A673 (cell line): ENCODE data around the gene KCNK7. TPM values are rescaled to one million over a fixed set of nuclear protein-coding genes. Genes with fewer than 3 reads are reported as not detected.
A peak's percentile ranks its signal among the peaks of the same experiment; 100 is the strongest.

Experiments used
- Bru-seq: library from RNA; stranded (reverse); fragments of 400-500 nt; gene quantifications from one replicate; lab custom pipeline; 2021; lab: Mats Ljungman, UMichigan
- BruChase-seq, 2 experiments: library from RNA; stranded (reverse); fragments of 400-500 nt; gene quantifications; one replicate each; lab custom pipeline; 2021; lab: Mats Ljungman, UMichigan
- BruUV-seq: library from RNA; stranded (reverse); fragments of 400-500 nt; replicated peaks from 2 replicates; lab custom pipeline; 2021; lab: Mats Ljungman, UMichigan
- CTCF ChIA-PET: fragments of 300-600 bp; sonication (Branson Sonifier 250); formaldehyde crosslinking; loops from one replicate; lab custom pipeline; 2022; ENCODE audit warnings: antibody characterized with exemption; lab: Charles Lee
- POLR2A ChIA-PET: fragments of 300-600 bp; sonication (Branson Sonifier 250); formaldehyde crosslinking; loops from one replicate; lab custom pipeline; 2022; ENCODE audit warnings: antibody characterized with exemption; ENCODE audit not compliant: low non-redundant PET; lab: Charles Lee
- DNase-seq: peaks from one replicate; pipeline ENCODE4 v3.0.0-alpha.2; 2015; ENCODE audit warnings: low spot score
- H3K27ac ChIP-seq: fragments of 200-600 bp; sonication (generic); 2 replicates; pipeline ENCODE4 v1.5.1; 2016; ENCODE audit warnings: mixed run types, low read depth, mild to moderate bottlenecking, mixed read lengths, antibody characterized with exemption, low read length; ENCODE audit not compliant: poor library complexity, severe bottlenecking
- H3K27me3 ChIP-seq: fragments of 200-600 bp; sonication (generic); replicated peaks from 2 replicates; pipeline ENCODE4 v1.6.1; 2017; ENCODE audit warnings: mixed run types, low read depth, mild to moderate bottlenecking, mixed read lengths, antibody characterized with exemption, low read length; ENCODE audit not compliant: insufficient read depth, poor library complexity
- H3K36me3 ChIP-seq: fragments of 200-600 bp; sonication (generic); 2 replicates; pipeline ENCODE4 v1.6.1; 2016; ENCODE audit warnings: mixed run types, mild to moderate bottlenecking, mixed read lengths, antibody characterized with exemption, low read length; ENCODE audit not compliant: insufficient read depth, poor library complexity, severe bottlenecking
- H3K4me1 ChIP-seq: fragments of 200-600 bp; sonication (generic); 2 replicates; pipeline ENCODE4 v1.6.1; 2017; ENCODE audit warnings: mixed run types, mild to moderate bottlenecking, mixed read lengths, antibody characterized with exemption, low read length; ENCODE audit not compliant: insufficient read depth, poor library complexity, severe bottlenecking
- H3K4me3 ChIP-seq: fragments of 200-600 bp; sonication (generic); 2 replicates; pipeline ENCODE4 v1.5.1; 2016; ENCODE audit warnings: low read depth, mixed run types, mild to moderate bottlenecking, mixed read lengths, low read length; ENCODE audit not compliant: poor library complexity, severe bottlenecking
- H3K9me3 ChIP-seq: fragments of 200-600 bp; sonication (generic); 2 replicates; pipeline ENCODE4 v1.6.1; 2016; ENCODE audit warnings: mixed run types, low read depth, mild to moderate bottlenecking, mixed read lengths, antibody characterized with exemption, low read length; ENCODE audit not compliant: poor library complexity, severe bottlenecking
- CTCF ChIP-seq: fragments of 300-800, 200-600 bp; sonication (generic); conservative IDR thresholded peaks from 2 replicates; pipeline ENCODE4 v1.5.1; 2017; ENCODE audit warnings: low read depth, mild to moderate bottlenecking, antibody characterized with exemption, low read length, moderate library complexity, mixed read lengths
- EZH2 ChIP-seq: fragments of 200-600 bp; sonication (generic); IDR thresholded peaks from 2 replicates; pipeline ENCODE4 v1.6.1; 2017; ENCODE audit warnings: borderline replicate concordance, low read depth, mild to moderate bottlenecking, mixed read lengths, antibody characterized with exemption, low read length; ENCODE audit not compliant: poor library complexity, severe bottlenecking
- intact Hi-C: fragments of 100-400 bp; cut with micrococcal nuclease; formaldehyde crosslinking; loops from one replicate; pipeline ENCODE4 v1.10.0; 2022; ENCODE audit not compliant: unreplicated experiment
- long read RNA-seq: library from polyadenylated mRNA; stranded (forward); transcript quantifications from one replicate; pipeline ENCODE4 v2.0.0, GENCODE V29; 2022
- total RNA-seq: library from RNA; stranded (reverse); gene quantifications from 2 replicates; pipeline ENCODE4 v1.2.3, GENCODE V29; 2021

Gene KCNK7
- total RNA-seq (1.7 and 2.3 TPM in 2 replicates), Bru-seq, nascent RNA (percentile 39 among the genes with signal in this experiment), BruChase-seq, experiment 1, labeled RNA remaining after a 2-hour chase (percentile 39 among the genes with signal in this experiment), BruChase-seq, experiment 2, labeled RNA remaining after a 6-hour chase (percentile 47 among the genes with signal in this experiment)
- long read RNA-seq, result 0 reads

DNA sequence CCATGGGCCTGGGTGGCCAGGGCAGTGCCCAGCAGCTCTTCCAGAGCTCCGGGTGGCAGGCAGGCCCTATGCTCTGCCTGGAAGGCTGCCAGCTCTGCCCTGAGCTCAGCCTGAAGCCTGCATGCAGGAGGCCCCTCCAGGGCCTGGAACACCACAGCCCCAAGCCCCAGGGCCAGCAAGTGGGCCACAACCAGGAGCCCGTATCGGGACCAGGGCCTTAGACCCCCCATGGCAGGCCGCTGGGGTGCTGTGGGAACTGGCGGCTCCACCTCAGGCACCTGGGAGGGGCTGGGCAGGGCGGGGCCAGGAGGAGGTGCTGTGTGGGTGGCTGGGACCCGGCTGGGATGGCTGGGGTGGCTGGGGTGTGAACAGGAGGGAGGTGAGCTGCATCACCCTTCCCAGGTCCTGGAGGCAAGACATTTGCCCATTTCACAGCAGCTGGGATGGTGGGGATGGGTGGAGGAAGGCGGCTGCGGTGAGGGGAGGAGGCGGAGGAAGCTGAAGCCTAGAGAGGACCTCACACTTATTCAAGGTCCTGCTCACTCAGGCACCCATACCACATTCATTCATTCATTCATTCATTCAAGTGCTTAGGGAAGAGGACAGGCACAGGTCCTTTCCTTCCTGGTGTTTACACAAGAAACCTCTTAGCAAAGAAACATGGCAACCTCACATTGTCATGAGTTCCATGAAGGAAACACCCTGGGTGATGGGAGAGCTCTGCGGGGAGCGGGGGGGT is at the start of gene KCNK7:
TSS of gene KCNK7 (minus strand) at position 258 of the 739 bp plus-strand sequence. CDS start at position 230, 28 bp downstream.
- Histone ChIP-seq H3K9me3 (no peaks in the 10 kb centered on the region), H3K27me3 (no peaks in the 10 kb centered on the region), H3K27ac (no peak within 1 kb of the TSS), H3K4me1 (peaks cover 5% of the 10 kb centered on the region), H3K36me3 (peaks cover 13% of the 10 kb centered on the region), H3K4me3 (no peak within 1 kb of the TSS)
- intact Hi-C loops, result no loop called here
- BruUV-seq, result no TSS peak
- POLR2A ChIA-PET, result interaction anchor here (0.5 kb wide), 1 partner anchor 67 kb away, joined by 7 read pairs; the partner anchor contains the start of gene RELA
- no peak for DNase-seq
- CTCF ChIA-PET, result interaction anchor here (1.0 kb wide), 1 partner anchor 55 kb away, joined by 4 read pairs; no protein-coding TSS in a partner anchor
- TF ChIP-seq CTCF, result no peak
- no peak for TF ChIP-seq EZH2

DNA sequence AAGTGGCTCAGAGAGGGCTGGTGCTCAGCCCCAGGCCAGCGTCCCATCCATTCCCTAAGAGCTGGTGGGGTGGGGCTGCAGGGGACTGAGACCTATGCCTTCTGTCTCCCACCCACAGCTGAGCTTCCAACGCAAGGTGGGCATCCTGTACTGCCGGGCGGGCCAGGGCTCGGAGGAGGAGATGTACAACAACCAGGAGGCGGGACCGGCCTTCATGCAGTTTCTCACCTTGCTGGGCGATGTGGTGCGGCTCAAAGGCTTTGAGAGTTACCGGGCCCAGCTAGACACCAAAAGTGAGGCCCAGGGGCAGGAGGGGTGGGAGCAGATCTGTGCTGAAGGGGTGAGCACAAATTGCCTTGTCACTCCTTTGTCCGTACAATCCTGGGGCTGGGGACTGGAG is 49.2 kb upstream of the KCNK7 start:
- H3K36me3 ChIP-seq, result no peaks in the 10 kb centered on the region
- no peak overlapping the region for H3K4me3 ChIP-seq
- ChIA-PET CTCF (no interaction called here), POLR2A (interaction anchor here (0.6 kb wide), 1 partner anchor 8 kb away, joined by 3 read pairs; no protein-coding TSS in a partner anchor)
- H3K27ac ChIP-seq, result no peak overlapping the region
- no peaks in the 10 kb centered on the region for H3K9me3 ChIP-seq
- no peaks in the 10 kb centered on the region for H3K27me3 ChIP-seq
- H3K4me1 ChIP-seq, result no peaks in the 10 kb centered on the region
- no peak for TF ChIP-seq CTCF
- no peak for TF ChIP-seq EZH2
- no peak for DNase-seq
- BruUV-seq, result no TSS peak
- intact Hi-C loops, result no loop called here

DNA sequence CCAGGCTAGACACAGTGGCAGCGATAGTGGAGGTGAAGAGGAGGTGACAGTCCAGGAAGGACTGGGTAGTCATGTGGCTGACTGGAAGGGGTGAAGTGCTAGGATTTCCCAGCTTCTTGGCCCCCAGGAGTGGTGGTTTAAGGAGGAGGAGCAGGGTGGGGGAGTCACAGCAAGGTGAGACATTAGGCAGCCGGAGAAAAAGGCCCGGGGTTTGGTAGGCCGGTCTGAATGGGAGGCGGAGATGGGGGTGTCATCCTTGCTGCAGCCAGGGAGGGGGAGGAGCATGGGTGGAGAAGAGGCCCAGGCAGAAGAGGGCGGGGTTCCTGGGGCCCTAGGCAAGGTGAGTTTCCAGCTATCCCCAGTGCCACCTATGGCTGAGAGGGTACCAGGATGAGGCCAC is 48.4 kb upstream of the KCNK7 start:
- ChIA-PET CTCF (no interaction called here), POLR2A (interaction anchor here (0.7 kb wide), 1 partner anchor 146 kb away, joined by 6 read pairs; no protein-coding TSS in a partner anchor)
- H3K9me3 ChIP-seq, result no peaks in the 10 kb centered on the region
- no peak overlapping the region for H3K4me3 ChIP-seq
- no peaks in the 10 kb centered on the region for H3K27me3 ChIP-seq
- no TSS peak for BruUV-seq
- no peaks in the 10 kb centered on the region for H3K36me3 ChIP-seq
- H3K27ac ChIP-seq, result no peak overlapping the region
- DNase-seq, result no peak
- TF ChIP-seq CTCF (no peak), EZH2 (no peak)
- no peaks in the 10 kb centered on the region for H3K4me1 ChIP-seq
- intact Hi-C loops, result no loop called here
